HG03135 (cell line): Measurements from ENCODE around the gene ELFN1.

Source experiments
- ATAC-seq: cut with Tn5 transposase; IDR thresholded peaks from one replicate; pipeline ENCODE4 v1.9.1; 2021; ENCODE audit warnings: mild to moderate bottlenecking, moderate library complexity; ENCODE audit not compliant: unreplicated experiment

Gene ELFN1

DNA sequence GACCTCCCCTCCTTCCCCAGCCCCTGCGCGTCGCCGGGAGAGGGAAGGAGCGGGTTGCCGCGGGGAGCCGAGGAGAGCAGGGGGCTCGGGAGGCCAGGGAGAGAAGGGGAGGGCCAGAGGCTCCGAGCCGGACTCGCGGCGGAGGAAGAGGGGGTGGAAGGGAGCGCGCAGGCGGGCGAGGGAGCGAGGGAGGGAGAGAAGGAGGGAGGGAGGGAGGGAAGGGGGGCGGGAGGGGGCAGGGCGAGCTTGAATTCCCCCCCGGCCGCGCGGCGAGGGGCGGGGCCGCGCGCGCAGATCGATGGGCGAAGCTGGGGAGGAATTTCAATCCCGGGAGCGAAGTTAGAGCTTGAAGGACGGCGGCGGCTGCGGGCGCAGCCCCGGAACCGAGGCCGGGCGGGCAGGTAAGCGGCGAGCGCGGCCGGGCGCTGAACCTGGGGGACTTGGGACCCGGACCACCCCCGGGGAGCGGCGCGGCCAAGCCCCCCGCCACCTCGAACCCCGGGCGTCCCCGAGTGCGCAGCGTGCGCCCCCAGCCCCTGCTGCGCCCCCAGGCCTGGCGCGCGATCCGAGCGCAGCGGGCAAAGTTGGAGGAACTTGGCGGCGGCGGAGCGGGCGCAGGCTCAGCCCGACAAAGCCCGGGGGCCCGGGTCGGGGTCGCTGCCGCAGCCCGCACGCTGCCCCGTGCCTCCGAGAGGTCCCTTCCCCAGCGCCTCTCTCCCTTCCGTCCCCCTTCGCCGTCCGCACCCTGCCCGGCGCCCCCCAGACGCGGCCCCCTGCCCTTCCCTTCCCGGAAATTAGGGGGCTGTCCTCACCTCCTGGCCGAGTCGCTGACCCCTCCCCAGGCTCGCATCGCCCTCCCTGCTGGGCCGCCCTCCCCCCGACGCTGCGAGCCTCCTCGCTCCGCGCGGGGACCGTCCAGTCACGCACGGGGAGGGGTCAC, at the start of gene ELFN1:
ELFN1 (plus strand) TSS at position 324 of the 940 bp plus-strand sequence. CDS start 74,320 bp downstream, outside the sequence.
- no peak for ATAC-seq

DNA sequence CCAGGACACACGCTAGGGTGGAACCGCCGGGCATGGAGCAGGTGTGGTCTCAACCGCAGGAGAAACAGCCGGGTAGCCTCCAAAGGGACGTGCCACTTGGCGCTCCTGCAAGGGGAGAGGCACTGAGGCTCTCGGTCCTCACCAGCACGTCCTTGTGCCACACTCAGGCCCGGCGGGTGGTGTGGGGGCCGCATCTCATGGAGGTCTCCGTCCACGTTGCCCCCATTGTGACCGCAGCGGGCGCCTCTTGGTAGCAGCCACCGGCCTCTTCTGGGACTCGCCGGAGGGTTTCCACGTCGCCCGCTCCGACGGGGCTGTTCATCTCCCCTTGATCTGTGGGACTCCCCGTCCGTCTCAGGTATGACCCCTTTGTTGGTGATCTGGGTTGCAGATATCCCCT, 49.2 kb upstream of the ELFN1 start:
- no peak for ATAC-seq

DNA sequence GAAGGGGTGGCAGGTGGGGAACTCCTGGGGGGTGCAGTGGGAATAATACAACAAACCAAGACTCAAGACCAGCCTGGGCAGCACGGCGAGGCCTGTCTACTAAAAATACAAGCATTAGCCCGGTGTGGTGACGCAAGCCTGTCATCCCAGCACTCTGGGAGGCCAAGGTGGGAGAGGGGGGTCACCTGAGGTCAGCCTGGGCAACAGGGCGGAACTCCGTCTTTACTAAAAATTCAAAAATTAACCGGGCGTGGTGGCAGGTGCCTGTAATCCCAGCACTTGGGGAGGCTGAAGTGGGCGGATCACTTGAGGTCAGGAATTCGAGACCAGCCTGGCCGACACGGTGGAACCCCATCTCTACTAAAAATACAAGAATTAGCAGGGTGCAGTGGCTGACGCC, 48.4 kb upstream of the ELFN1 start:
- no peak for ATAC-seq

DNA sequence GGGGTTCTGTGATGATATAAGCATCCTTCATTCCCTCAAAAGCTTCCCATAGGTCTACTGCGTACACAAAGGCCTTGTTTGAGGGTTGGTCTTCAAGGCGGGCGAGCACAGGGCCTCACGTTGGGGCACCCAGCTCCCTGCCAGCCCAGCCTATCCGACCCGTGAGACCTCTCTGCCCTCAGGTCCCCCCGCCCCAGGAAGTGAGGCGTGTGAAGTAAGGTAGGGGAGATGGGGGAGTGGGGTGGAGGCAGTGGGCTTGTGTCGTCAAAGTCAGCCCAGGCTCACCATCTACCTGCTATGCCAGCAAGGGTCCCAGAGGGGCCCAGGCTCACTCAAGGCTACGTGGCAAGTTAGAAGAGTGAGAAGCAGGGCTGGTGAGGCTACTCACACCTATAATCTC, 47.6 kb upstream of the ELFN1 start:
- no peak for ATAC-seq

DNA sequence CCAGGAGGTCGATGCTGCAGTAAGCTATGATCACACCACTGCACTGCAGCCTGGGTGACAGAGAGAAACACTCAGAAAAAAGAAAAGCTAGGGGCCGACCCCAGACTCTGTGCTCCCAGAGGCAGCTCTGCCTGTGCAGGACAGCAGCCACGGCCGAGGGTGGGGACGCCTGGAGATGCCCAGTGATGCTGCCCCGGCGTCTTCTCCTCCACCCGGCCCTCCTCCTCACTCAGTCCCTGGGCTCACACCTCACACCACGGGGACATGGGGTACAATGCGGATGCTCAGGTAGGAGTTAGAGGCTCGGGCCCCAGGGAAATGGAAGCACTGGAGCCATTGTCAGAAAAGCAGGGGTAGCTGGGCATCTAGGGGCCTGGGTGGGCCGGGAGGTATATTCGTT, 46.3 kb upstream of the ELFN1 start:
- ATAC-seq = no peak

DNA sequence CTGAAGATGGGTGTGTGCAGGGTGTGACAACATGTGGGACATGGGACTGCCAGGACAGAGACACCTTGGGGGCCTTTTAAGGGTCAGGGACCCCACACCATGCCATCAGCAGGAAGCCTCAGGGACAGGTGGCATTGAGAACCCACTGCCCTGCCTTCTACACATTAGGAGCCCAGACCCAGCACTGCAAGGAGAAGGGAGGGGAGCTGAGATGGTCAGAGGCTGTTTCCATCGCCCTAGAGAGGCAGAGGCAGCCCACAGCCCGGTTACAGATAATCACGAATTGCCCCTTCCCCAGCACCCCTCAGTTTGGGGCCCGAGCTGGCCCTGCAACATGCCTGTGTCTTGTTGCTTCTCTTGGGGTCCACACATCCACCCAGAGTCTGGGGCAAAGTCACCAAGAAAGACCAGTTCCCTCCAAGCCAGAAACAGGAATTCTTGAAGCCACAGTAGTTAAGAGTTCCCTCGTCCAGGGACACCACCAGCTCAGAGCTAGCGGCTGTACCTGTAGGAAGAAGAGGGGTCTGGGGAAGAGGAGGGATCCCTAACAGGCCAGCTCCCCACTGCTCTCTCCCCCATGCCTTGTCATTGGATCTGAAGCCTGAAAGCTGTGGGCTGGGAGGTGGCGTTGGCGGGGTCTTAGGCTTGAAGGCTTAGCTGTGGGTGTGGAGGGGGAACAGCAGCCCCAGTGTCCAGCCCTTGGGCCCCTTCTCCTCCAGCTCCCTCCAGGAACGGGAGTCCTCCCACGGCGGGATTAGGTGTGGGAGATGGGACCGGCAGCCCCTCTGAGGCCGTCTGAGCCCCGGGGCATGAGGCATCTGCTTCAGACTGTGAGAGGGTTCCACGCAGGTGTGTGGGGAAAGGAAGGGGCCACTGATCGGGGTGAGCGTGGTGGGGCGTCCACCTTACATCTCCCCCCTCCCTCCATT, 44.8 kb upstream of the ELFN1 start:
- no peak for ATAC-seq

DNA sequence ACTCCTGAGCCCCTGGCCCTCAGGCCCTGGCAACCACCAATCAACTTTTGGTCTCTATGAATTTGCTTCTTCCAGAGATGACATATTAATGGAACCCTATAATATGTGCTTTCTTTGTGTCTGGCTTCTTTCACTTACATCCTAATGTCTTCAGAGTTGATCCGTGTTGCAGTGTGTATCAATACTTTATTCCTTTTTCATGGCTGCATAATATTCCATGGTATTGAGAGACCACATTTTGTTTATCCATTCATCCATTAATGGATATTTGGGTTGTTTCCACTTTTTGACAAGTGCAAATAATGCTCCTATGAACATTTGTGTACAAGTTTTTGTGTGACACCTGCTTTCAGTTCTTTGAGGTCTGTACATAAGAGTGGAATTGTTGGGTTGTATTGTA, 43.3 kb upstream of the ELFN1 start:
- ATAC-seq = no peak

DNA sequence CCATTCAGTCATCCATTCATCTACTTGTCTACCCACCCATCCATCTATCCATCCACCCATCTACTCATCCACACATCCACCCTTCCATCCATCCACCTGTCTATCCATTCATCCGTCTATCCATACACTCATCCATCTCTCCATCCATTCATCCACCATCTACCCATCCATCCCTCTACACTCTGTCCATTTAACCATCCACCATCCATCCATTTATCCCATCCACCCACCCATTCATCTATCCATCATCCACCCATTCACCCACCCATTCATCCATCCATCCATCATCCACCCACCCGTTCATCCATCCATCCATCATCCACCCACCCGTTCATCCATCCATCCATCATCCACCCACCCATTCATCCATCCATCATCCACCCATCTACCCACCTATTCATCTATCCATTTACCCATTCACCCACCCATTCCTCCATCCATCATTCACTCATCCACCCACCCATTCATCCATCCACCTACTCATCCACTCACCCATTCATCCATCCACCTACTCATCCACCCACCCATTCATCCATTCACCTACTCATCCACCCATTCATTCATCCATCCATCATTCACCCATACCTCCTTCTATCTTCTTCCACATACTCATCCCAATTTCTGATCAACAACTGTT, 39.3 kb upstream of the ELFN1 start:
- no peak for ATAC-seq

DNA sequence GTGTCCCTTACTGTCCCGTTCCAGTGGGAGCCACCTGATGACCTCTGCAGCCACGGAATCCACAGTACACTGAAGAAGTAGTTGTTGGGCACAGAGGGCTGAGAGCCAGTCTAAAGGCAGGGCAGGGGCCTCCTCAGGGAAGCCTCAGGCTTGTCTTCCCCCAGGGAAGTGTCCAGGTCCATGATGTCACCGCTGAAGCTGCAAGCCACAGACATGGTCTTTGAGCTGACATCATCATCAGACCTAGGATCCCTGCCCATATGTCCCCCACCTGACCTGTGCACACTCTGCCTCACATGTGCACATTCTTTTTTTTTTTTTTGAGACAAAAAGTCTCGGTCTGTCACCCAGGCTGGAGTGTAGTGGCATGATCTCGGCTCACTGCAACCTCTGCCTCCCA, 38.4 kb upstream of the ELFN1 start:
- ATAC-seq = no peak

DNA sequence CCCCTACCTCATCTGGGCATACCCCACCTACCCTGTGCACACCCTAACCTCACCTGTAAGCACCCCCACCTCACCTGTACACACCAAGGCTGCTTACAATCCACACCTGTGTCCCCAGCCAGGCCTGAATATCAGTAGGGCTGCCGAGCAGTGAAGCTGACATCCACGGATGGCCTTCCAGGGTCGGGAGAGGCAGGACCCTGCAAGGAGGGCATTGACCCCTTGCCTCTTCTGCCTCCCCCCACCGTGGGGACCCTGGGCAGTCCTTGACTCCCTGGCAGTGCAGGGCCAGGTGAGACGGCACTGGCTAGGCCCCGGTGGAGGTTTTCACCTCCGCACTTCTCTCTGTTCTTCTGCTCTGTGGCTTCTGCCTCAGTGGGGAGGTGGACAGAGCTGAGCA, 37.6 kb upstream of the ELFN1 start:
- no peak for ATAC-seq

DNA sequence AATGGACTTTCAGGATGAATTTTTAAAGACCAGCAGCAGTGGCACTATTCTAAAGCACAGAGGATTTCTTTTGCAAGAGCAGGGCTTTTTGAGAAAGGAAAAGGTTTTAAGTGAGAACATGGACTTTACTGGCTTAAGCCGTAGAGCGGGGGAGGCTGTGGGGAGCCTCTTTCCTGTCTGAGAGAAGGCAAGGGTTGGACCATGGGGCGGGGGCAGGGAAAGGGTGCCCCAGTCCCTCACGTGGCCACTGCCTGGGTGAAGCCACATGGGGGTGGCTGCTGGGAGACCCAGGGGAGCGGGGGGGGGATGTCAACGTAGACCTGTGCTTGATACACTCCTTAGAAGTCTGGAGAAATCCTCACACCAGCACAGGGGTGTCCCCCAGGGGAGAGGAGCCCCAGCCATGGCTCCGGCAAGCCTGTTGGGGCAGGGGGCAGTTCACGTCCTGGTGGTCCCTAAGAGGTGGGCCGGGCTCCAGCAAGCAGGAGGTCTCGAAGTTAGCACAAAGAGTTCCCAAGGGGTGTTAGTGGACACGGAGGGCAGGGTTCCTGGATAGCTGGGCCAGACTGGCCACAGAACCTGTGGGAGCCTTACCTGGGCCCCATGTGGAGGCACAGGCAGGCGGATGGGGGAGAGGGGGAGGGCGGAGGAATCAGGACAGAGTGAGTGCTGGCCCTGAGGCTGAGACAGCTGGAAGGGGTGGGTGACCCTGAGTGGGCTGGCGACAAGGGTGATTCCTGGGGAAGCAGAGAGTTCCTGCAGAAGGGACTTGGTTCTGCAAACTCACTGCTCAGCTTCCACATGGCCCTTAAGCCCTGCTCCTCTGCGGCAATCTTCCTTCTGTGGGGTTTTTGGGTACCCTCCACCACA, 36.9 kb upstream of the ELFN1 start:
- ATAC-seq = no peak

DNA sequence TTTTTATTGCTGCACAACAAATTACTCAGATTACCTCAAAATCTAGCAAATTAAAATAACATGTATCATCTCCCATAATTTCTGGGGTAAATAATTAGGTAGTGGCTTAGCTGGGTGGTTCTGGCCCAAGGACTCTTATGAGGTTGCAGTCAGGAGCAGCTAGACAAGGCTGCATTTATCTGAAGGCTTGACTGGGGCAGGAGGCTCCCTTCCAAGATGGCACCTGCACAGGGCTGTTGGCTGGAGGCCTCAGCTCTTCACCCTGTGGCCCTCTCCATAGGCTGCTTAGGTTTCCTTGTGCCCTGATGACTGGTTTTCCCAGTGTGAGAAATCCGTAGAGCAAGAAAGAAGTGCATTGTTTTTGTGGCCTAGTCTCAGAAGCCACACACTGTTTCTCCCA, 34.7 kb upstream of the ELFN1 start:
- ATAC-seq = no peak

DNA sequence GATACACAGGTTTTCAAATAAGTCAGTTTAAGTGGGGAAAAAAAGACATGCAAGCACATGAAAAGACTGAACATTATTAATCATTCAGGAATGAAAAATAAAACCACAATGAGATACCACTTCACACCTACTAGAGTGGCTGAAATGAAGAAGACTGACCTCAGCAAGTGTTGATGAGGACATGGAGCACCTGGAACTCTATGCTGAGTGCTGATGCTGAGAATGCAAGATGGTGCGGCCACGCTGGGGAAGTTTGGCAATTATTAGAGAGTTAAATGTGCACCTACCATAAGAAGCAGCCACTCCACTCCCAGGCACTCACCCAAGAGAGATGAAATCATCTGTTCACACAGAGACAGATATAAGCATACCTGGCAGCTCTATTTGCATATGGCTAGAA, 32.9 kb upstream of the ELFN1 start:
- no peak for ATAC-seq

DNA sequence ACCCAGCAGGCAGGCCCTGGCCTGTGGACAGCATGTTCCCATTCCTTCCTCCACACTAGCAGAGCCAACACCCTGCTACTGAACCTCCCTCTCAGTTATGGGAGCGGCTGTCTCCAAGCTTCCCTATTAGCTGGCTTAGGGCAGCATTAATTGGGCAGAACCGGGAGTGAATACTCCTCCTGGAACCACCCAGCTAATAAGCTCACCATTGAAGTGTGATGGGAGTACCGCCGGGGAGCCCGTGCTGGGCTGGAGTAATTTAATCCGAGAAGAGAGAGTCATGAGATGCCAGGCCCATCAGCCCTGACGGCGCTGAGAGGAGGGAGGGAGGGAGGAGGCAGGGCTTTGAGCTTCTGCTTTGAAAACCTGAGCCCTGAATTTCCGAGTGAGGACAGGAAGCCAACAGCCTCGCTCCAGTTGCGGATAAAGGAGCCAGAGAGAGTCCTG, 31.8 kb upstream of the ELFN1 start:
- no peak for ATAC-seq

DNA sequence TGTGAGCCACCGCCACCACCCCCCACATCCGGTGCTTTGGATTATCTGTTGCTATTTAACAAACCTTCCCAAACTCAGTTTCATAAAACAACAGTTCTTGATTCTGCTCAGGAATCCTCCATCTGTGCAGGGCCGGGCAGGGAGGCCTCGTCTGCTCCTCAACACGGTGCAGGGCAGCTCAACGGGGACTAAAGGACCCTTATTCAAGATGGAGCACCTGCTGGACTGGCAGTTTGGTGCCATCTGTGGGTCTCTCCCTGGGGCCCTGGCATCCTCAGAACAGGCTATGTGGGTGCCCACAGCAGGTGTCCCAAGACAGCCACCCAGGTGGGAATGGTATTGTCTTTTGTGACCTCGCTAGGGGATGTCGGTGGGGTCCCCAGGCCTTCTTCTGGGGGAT, 31.0 kb upstream of the ELFN1 start:
- no peak for ATAC-seq

DNA sequence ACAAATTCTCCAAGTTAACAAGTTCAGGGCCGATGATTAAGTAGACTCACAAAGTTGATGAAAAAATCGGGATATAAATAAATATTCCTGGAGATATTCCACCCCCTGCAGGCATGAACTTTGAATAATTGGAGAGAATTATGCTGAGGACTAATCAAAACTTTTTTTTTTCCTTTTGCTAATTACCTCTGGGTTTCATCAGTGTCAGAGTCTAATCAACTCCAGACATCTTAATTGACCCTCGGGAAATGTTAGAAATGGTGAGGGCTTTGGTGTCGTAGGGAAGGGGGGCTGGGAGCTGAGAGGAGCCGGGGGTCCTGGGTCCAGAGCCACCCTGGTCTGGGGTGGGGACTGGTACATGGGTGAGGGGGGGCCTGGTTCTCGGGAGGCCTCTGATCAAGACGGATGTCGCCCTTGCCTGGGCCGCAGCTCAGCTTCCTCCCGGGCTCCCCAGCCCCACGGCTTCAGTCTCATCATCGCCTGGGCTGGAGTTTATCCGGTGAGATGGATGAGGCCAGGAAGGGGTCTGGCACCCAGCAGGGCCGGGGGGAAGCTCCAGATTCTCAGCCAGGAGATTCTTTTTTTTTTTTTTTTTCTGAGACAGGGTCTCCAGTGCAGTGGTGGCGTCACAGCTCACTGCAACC, 30.4 kb upstream of the ELFN1 start:
- ATAC-seq = no peak

DNA sequence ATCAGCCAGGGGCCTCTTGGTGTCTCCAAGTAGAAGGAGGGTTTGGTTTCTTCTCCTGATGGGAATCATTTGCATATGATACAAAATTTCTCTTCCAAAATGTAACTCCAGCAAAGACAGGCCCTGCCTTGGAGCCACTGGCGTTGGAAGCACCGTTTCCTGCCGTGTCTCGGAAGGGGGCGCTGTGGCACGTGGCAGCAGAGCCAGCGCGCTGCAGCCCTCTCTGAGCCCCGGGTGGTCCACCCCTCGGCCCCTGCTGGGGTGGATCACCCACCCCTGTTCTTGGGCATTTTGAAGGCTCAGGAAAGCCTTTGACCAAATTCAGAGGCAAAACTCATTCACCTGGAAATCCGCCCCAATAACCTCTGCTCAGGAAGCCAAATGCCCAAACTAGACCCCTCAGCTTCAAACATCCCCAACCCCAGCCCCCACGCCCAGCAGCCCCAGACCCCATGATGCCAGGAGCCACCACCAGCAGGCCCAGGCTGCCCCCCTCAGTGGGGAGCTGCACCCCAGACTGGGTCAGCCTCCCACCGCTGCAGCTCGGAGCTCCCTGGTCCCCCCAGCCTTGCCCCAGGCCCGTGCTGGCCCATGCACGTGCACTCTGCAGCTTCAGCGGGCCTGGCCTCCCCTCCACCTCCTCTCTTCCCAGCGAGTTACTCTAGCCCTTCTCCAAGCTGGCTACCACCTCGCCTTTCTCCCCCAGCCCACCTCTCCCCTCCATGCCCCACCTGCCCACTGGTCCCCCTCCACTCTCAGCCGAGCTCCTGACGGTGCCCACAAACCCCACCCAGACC, 29.5 kb upstream of the ELFN1 start:
- no peak for ATAC-seq

DNA sequence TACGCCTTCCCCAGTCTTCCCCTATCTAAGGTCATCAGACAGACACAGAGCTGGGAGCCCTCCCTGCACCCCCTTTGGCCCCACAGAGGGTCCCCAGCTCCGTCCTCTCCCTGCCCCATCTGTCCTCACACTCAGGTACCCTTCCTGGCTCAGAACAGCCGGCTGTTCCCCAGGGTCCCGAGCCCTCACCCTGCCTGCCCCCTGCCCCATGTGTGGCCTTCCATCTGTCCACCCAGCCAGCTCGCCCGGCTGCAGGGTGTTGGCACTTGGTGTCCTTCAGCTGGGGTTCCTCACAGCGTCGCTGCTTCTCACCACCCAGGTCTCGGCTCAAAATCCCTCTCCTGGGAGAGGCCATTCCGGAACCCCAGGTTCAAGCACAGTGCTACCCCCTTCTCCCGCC, 28.9 kb upstream of the ELFN1 start:
- ATAC-seq = no peak

DNA sequence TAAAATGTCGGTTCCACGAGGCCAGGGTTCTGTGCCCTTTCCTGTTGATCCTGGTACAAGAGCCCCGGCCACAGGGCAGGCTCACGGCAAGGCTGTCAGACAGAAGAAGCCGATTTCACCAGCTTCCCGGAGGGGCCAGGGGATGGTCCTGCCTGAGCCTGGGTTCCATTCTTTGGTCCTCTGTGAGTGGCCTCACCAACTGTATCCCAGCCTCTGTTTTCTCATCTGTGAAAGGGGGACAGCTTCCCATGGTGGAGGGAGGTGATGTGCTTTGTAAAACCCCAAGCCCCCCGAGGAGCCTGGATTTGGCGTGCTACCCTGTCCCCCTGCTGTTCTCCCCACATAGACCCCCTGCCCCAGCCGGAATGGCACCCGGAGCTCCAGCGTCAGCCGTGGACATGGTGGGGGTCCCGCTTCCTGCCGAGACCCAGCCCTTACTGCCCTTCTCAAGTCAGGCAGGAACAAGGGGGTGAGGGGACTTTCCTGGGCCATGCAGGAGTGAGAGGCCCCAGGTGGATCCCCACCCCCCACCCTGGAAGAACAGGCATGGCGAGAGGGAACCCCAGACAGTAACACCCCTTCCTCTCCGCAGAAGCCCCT, 28.3 kb upstream of the ELFN1 start:
- ATAC-seq = no peak
